ENCODE measurements around the gene WWOX.

GRCh38 chr16:78300469-78300868 is 201.0 kb downstream of the WWOX start:
- TF ChIP-seq CTCF (conservative IDR thresholded peaks at IDR 0.05), result no peak
- TF ChIP-seq EZH2 (IDR thresholded peaks at IDR 0.05; ENCODE audit: low read depth), result no peak

Data from PC-9 (cell line).